Natural killer cell (primary cell): ENCODE results near the gene JARID2. TPM values are rescaled to one million over a fixed set of nuclear protein-coding genes. Genes with fewer than 3 reads are reported as not detected.

Experiments used
- ATAC-seq, 3 donors: fragments of 150-1000 bp in 2 of 3; fragments of 200-7000 bp in 1 of 3; cut with Tn5 transposase; 1 replicate in 1 of 3; 2 replicates in 2 of 3; pipeline ENCODE4 v1.10.0; 2021; ENCODE audit warnings: mild to moderate bottlenecking in 2 of 3, moderate library complexity in 2 of 3
- DNase-seq, 2 donors: peaks; one replicate each; pipeline versions ENCODE4 v3.0.0 to v3.0.0-alpha.2; 2013 to 2021; ENCODE audit warnings: mixed read lengths in 1 of 2
- H3K27ac ChIP-seq: one replicate; pipeline ENCODE4 v1.5.1; 2013; ENCODE audit warnings: mild to moderate bottlenecking, low read length
- H3K27me3 ChIP-seq: one replicate; pipeline ENCODE4 v1.6.1; 2013; ENCODE audit warnings: low read length; ENCODE audit not compliant: control insufficient read depth, insufficient read depth
- H3K36me3 ChIP-seq: one replicate; pipeline ENCODE4 v1.6.1; 2013; ENCODE audit warnings: low read length; ENCODE audit not compliant: control insufficient read depth, insufficient read depth
- H3K4me1 ChIP-seq: one replicate; pipeline ENCODE4 v1.6.1; 2013; ENCODE audit warnings: low read length; ENCODE audit not compliant: control insufficient read depth, insufficient read depth
- H3K4me3 ChIP-seq: one replicate; pipeline ENCODE4 v1.5.1; 2013; ENCODE audit warnings: low read length
- H3K9me3 ChIP-seq: one replicate; pipeline ENCODE4 v1.6.1; 2013; ENCODE audit warnings: low read length; ENCODE audit not compliant: control insufficient read depth, insufficient read depth
- H3K27ac Mint-ChIP-seq, 2 donors: one replicate each; pipeline ENCODE4 v1.8.0; 2022; ENCODE audit warnings: mild to moderate bottlenecking in 2 of 2, mixed read lengths in 2 of 2, moderate library complexity in 1 of 2
- H3K27me3 Mint-ChIP-seq, 2 donors: one replicate each; pipeline ENCODE4 v1.8.0; 2022; ENCODE audit warnings: low read depth in 2 of 2, mixed read lengths in 2 of 2
- H3K36me3 Mint-ChIP-seq: one replicate; pipeline ENCODE4 v1.8.0; 2022; ENCODE audit warnings: mixed read lengths
- H3K4me1 Mint-ChIP-seq, 2 donors: one replicate each; pipeline ENCODE4 v1.8.0; 2022; ENCODE audit warnings: mixed read lengths in 2 of 2
- H3K4me3 Mint-ChIP-seq: one replicate; pipeline ENCODE4 v1.8.0; 2022; ENCODE audit warnings: mild to moderate bottlenecking, moderate library complexity, mixed read lengths
- H3K9me3 Mint-ChIP-seq, 2 donors: one replicate each; pipeline ENCODE4 v1.8.0; 2022; ENCODE audit warnings: mixed read lengths in 2 of 2
- WGBS: methylation state at CpG from one replicate; pipeline ENCODE4 v1.1.7; 2013; ENCODE audit warnings: missing lambda C conversion rate; ENCODE audit not compliant: insufficient coverage; 5-methylcytosine and 5-hydroxymethylcytosine counted together
- intact Hi-C: fragments of 100-400 bp; cut with micrococcal nuclease; formaldehyde crosslinking; loops from one replicate; pipeline ENCODE4 v1.14.2; 2022
- total RNA-seq, 4 donors: library from RNA; stranded (reverse); fragments of 120-200 nt in 1 of 4; gene quantifications; one replicate each; pipeline versions ENCODE4 v1.2.3 to v1.2.4, GENCODE V29; 2013 to 2022
- TF ChIP-seq, protein P1 (sequence below): fragments of 200-600 bp; IDR thresholded peaks from one replicate; pipeline ENCODE4 v1.8.0; 2022; ENCODE audit warnings: antibody characterized with exemption

JARID2 gene
- total RNA-seq, 3 donors from 2014 or later (not counting 1 experiment from before 2014, with no cell fraction given) = 49.9 to 60.9 (median 60.5) TPM

DNA sequence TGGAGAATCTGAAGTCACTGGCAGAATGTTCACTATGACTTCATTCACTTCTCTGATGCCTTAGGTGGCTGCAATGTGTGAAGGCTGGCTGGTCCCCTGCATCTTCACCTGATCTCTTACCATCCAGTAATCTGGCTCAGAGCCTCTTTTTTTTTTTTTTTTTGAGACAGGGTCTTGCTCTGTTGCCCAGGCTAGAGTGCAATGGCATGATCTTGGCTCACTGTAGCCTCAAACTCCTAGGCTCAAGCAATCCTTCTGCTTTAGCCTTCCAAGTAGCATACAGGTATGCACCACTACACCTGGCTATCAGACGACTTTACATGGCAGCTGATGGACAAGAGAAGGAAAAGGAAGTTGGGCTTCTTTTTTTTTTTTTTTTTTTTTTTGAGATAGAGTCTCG, 25.8 kb upstream of the JARID2 start:
- no peak overlapping the region for H3K27ac Mint-ChIP-seq
- Histone ChIP-seq H3K4me1 (peaks cover 3% of the 10 kb centered on the region), H3K4me3 (no peak overlapping the region), H3K27ac (no peak overlapping the region), H3K9me3 (no peaks in the 10 kb centered on the region), H3K27me3 (no peaks in the 10 kb centered on the region), H3K36me3 (no peaks in the 10 kb centered on the region)
- no peaks in the 10 kb centered on the region for H3K4me1 Mint-ChIP-seq
- no peaks in the 10 kb centered on the region for H3K9me3 Mint-ChIP-seq
- H3K4me3 Mint-ChIP-seq = no peak overlapping the region
- ATAC-seq (no peak), DNase-seq (no peak)
- TF ChIP-seq, protein P1, sequence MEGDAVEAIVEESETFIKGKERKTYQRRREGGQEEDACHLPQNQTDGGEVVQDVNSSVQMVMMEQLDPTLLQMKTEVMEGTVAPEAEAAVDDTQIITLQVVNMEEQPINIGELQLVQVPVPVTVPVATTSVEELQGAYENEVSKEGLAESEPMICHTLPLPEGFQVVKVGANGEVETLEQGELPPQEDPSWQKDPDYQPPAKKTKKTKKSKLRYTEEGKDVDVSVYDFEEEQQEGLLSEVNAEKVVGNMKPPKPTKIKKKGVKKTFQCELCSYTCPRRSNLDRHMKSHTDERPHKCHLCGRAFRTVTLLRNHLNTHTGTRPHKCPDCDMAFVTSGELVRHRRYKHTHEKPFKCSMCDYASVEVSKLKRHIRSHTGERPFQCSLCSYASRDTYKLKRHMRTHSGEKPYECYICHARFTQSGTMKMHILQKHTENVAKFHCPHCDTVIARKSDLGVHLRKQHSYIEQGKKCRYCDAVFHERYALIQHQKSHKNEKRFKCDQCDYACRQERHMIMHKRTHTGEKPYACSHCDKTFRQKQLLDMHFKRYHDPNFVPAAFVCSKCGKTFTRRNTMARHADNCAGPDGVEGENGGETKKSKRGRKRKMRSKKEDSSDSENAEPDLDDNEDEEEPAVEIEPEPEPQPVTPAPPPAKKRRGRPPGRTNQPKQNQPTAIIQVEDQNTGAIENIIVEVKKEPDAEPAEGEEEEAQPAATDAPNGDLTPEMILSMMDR = no peak
- peaks cover 5 to 13% of the 10 kb centered on the region in 2 donors for H3K27me3 Mint-ChIP-seq
- WGBS = 100% methylated on average over 1 of the region's 2 CpGs
- H3K36me3 Mint-ChIP-seq = no peaks in the 10 kb centered on the region
- intact Hi-C loops = no loop called here

DNA sequence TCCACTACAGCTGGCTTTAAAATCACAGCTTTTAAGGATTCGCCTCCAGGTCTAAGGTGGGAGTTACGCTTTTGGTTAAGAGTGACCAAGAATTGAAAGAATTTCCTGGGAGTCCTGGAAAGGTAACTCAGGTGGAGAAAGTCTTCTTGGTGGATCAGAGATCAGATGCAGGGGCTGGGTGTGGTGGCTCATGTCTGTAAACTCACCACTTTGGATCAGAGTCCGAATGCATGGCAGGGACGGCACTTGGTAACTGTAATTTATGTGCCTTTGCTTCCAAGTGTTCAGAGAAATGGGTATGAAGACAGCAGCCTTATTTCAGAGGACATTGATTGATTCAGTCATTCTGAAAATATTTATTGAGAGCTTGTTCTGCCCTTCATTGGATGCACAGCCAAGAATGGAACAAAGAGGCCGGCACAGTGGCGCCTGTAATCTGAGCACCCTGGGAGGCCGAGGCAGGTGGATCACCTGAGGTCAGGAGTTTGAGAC, 18.0 kb upstream of the JARID2 start:
- peaks cover 3 to 13% of the 10 kb centered on the region in 2 donors for H3K27me3 Mint-ChIP-seq
- H3K9me3 ChIP-seq = no peaks in the 10 kb centered on the region
- TF ChIP-seq, protein P1 = no peak
- no peaks in the 10 kb centered on the region for H3K9me3 Mint-ChIP-seq
- intact Hi-C loops = no loop called here
- no peaks in the 10 kb centered on the region for H3K27me3 ChIP-seq
- 93% methylated on average over 7 of the region's 7 CpGs for whole genome bisulfite sequencing
- no peaks in the 10 kb centered on the region for H3K4me1 Mint-ChIP-seq
- H3K36me3 Mint-ChIP-seq = no peaks in the 10 kb centered on the region
- peaks cover 3% of the 10 kb centered on the region for H3K4me1 ChIP-seq
- H3K4me3 Mint-ChIP-seq = no peak overlapping the region
- no peak overlapping the region for H3K27ac ChIP-seq
- ATAC-seq (no peak), DNase-seq (no peak)
- H3K36me3 ChIP-seq = no peaks in the 10 kb centered on the region
- no peak overlapping the region for H3K27ac Mint-ChIP-seq
- no peak overlapping the region for H3K4me3 ChIP-seq

DNA sequence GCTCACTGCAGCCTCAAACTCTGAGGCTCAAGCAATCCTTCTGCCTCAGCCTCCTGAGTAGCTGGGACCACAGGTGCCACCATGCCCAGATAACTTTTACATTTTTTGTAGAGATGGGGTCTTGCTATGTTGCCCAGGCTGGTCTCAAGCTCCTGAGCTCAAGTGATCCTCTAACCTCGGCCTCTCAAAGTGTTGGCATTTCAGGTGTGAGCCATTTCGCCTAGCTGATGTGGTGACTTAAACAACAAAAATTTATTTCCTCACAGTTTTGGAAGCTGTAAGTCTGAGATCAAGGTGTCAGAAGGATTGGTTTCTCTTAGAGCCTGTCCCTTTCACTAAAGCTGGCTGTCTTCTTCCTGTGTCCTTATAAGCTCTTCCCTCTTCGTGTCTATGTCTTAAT, 15.0 kb upstream of the JARID2 start:
- TF ChIP-seq, protein P1 = no peak
- 87% methylated on average over 2 of the region's 3 CpGs for WGBS

DNA sequence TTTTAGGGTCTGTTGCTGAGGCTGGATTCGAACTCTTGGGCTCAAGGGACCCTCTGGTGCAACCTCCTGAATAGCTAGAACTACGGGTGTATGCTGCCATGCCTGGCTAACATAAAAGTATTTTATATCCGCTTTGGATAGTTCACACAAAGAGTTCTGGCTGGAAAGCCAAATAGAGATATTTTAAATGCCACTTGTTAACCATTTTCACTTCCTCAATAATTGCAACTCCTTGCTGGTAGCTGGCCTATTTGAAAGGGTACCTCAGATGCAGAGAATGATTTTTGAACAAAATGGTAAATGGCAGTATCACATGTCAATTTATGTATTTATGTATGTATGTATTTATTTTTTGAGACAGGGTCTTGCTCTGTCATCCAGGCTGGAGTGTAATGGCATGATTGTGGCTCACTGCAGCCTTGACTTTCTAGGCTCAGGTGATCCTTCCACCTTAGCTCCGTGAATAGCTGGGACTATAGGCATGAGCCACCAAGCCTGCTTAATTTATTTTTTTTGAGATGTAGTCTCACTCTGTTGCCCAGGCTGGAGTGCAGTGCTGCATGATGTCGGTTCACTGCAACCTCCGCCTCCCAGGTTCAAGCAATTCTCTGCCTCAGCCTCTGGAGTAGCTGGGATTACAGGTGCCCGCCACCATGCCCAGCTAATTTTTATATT, 12.9 kb upstream of the JARID2 start:
- 80% methylated on average over 6 of the region's 7 CpGs for WGBS
- Histone ChIP-seq H3K4me1 (no peaks in the 10 kb centered on the region), H3K36me3 (no peaks in the 10 kb centered on the region), H3K4me3 (no peak overlapping the region), H3K27ac (no peak overlapping the region), H3K27me3 (no peaks in the 10 kb centered on the region), H3K9me3 (no peaks in the 10 kb centered on the region)
- Mint-ChIP-seq H3K36me3 (no peaks in the 10 kb centered on the region), H3K4me1 (no peaks in the 10 kb centered on the region), H3K27me3 (no peaks in the 10 kb centered on the region), H3K9me3 (no peaks in the 10 kb centered on the region), H3K4me3 (no peak overlapping the region), H3K27ac (no peak overlapping the region)
- TF ChIP-seq, protein P1 = no peak
- DNase-seq (no peak), ATAC-seq (no peak)
- intact Hi-C loops = no loop called here

More for the DNA sequence above, 15.0 kb upstream of the JARID2 start:
- Mint-ChIP-seq H3K4me1 (no peaks in the 10 kb centered on the region), H3K27ac (no peak overlapping the region), H3K27me3 (no peaks in the 10 kb centered on the region), H3K9me3 (no peaks in the 10 kb centered on the region), H3K36me3 (no peaks in the 10 kb centered on the region), H3K4me3 (no peak overlapping the region)
- H3K4me1 ChIP-seq = no peaks in the 10 kb centered on the region
- no peaks in the 10 kb centered on the region for H3K9me3 ChIP-seq
- H3K36me3 ChIP-seq = no peaks in the 10 kb centered on the region
- H3K4me3 ChIP-seq = no peak overlapping the region
- H3K27ac ChIP-seq = no peak overlapping the region
- intact Hi-C loops = no loop called here
- no peaks in the 10 kb centered on the region for H3K27me3 ChIP-seq
- ATAC-seq (no peak), DNase-seq (no peak)
